Mammary epithelial cell (primary cell): Measurements from ENCODE around the gene PAOX.

Experiments used
- EZH2 ChIP-seq: IDR thresholded peaks from 2 replicates; pipeline ENCODE4 v1.6.1; 2012; ENCODE audit warnings: low read length, inconsistent platforms, borderline replicate concordance
- TF ChIP-seq, protein P1 (sequence below), 2 donors: IDR thresholded peaks in 1 of 2; conservative IDR thresholded peaks in 1 of 2; 2 replicates each; pipeline ENCODE4 v1.5.1; 2011 to 2012; ENCODE audit warnings: inconsistent platforms in 2 of 2, low read length in 2 of 2, mild to moderate bottlenecking in 2 of 2, control low read depth in 1 of 2, low read depth in 1 of 2; ENCODE audit not compliant: insufficient read depth in 1 of 2; ENCODE audit errors: extremely low read depth in 1 of 2

DNA sequence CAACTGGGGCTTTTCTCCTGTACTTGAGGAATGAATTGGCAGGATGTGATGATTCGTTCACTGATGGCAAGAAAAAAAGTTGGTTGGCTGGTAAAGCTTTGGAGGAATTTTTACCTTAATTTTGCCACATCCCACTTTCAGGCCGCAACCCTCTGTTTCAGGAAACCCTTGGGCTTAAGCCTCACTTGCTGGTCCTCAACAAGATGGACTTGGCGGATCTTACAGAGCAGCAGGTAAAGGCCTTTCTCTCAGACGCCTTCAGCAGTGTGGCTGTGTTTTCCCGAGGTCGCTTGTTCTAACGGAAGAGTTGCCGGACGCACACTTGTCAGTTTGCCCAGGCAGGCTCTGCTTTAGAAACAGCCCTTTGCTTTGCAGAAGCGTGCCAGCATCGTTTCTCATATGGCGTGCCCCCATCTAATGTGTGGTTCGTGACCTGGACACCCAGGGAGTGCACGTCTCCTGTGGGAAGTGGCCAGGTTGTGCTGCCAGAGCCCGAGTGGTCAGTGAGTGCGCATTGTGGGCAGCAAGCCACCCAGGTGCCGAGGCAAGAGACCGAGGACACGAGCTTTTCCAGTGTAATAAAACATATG, 17.1 kb downstream of the PAOX start:
- TF ChIP-seq, protein P1, sequence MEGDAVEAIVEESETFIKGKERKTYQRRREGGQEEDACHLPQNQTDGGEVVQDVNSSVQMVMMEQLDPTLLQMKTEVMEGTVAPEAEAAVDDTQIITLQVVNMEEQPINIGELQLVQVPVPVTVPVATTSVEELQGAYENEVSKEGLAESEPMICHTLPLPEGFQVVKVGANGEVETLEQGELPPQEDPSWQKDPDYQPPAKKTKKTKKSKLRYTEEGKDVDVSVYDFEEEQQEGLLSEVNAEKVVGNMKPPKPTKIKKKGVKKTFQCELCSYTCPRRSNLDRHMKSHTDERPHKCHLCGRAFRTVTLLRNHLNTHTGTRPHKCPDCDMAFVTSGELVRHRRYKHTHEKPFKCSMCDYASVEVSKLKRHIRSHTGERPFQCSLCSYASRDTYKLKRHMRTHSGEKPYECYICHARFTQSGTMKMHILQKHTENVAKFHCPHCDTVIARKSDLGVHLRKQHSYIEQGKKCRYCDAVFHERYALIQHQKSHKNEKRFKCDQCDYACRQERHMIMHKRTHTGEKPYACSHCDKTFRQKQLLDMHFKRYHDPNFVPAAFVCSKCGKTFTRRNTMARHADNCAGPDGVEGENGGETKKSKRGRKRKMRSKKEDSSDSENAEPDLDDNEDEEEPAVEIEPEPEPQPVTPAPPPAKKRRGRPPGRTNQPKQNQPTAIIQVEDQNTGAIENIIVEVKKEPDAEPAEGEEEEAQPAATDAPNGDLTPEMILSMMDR (conservative IDR thresholded peaks at IDR 0.05 in 1 of 2, IDR thresholded peaks at IDR 0.05 in 1 of 2; ENCODE audit: extremely low read depth in 1 of 2, insufficient read depth in 1 of 2, low read depth in 1 of 2, low read length in 2 of 2) = no peak
- TF ChIP-seq EZH2 = no peak
